ENCODE results near the gene ART4.

GRCh38 chr12:14781563-14781962, 61.8 kb downstream of the ART4 start:
- TF ChIP-seq CTCF (IDR thresholded peaks at IDR 0.05; ENCODE audit: low read length): no peak
- TF ChIP-seq EZH2 (optimal IDR thresholded peaks at IDR 0.05; ENCODE audit: low read depth, low read length): no peak

Data from MM.1S (cell line).